Liver (tissue), 9 donors: Measurements from ENCODE around the gene PRKN. TPM values are rescaled to one million over a fixed set of nuclear protein-coding genes. Genes with fewer than 3 reads are reported as not detected.

Experiments used
- DNase-seq: peaks from one replicate; pipeline ENCODE4 v3.0.0-alpha.2; 2017; ENCODE audit warnings: low spot score
- H3K27ac ChIP-seq, 2 donors: one replicate each; pipeline ENCODE4 v1.7.0; 2013; ENCODE audit warnings: inconsistent platforms in 2 of 2, low read length in 2 of 2, control low read depth in 1 of 2, low read depth in 1 of 2, mild to moderate bottlenecking in 1 of 2
- H3K27me3 ChIP-seq, 4 donors: one replicate each; pipeline versions ENCODE4 v1.6.1 to v1.7.0; 2013; ENCODE audit warnings: low read length in 3 of 4, inconsistent platforms in 1 of 4, mild to moderate bottlenecking in 1 of 4, moderate library complexity in 1 of 4; ENCODE audit not compliant: control insufficient read depth in 4 of 4, insufficient read depth in 4 of 4
- H3K36me3 ChIP-seq, 4 donors: one replicate each; pipeline versions ENCODE4 v1.6.1 to v1.7.0; 2013; ENCODE audit warnings: low read length in 3 of 4, mild to moderate bottlenecking in 3 of 4, low read depth in 1 of 4, moderate library complexity in 1 of 4; ENCODE audit not compliant: control insufficient read depth in 4 of 4, insufficient read depth in 3 of 4
- H3K4me1 ChIP-seq, 4 donors: one replicate each; pipeline versions ENCODE4 v1.6.1 to v1.7.0; 2013; ENCODE audit warnings: low read length in 3 of 4, mild to moderate bottlenecking in 3 of 4, moderate library complexity in 1 of 4; ENCODE audit not compliant: control insufficient read depth in 4 of 4, insufficient read depth in 4 of 4
- H3K4me3 ChIP-seq, 3 donors: one replicate each; pipeline versions ENCODE4 v1.6.1 to v1.7.0; 2013; ENCODE audit warnings: low read length in 3 of 3, control low read depth in 1 of 3, low read depth in 1 of 3, mild to moderate bottlenecking in 1 of 3
- H3K9ac ChIP-seq, 2 donors: one replicate each; pipeline ENCODE4 v1.7.0; 2013; ENCODE audit warnings: low read length in 2 of 2, mild to moderate bottlenecking in 2 of 2, moderate library complexity in 2 of 2, control low read depth in 1 of 2, low read depth in 1 of 2
- H3K9me3 ChIP-seq, 4 donors: one replicate each; pipeline versions ENCODE4 v1.6.1 to v1.7.0; 2013; ENCODE audit warnings: low read length in 3 of 4; ENCODE audit not compliant: control insufficient read depth in 4 of 4
- CTCF ChIP-seq: fragments of 150-350 bp; IDR thresholded peaks from 2 replicates; pipeline ENCODE4 v1.5.1; 2017; ENCODE audit warnings: improper control_type of control experiment, low read depth, low read length; ENCODE audit not compliant: missing input control
- EGR1 ChIP-seq, 2 donors: IDR thresholded peaks; 2 replicates each; pipeline ENCODE4 v1.6.1; 2016 to 2018; ENCODE audit warnings: antibody characterized with exemption in 2 of 2, low read depth in 2 of 2
- FOXA1 ChIP-seq: IDR thresholded peaks from 2 replicates; pipeline ENCODE4 v1.6.1; 2016; ENCODE audit warnings: antibody characterized with exemption
- FOXA2 ChIP-seq: IDR thresholded peaks from 2 replicates; pipeline ENCODE4 v1.6.1; 2016; ENCODE audit warnings: antibody characterized with exemption
- GABPA ChIP-seq, 2 donors: IDR thresholded peaks in 1 of 2; conservative IDR thresholded peaks in 1 of 2; 2 replicates each; pipeline ENCODE4 v1.6.1; 2016; ENCODE audit warnings: antibody characterized with exemption in 2 of 2, mild to moderate bottlenecking in 1 of 2, moderate library complexity in 1 of 2
- HNF4A ChIP-seq, 2 donors: conservative IDR thresholded peaks; 2 replicates each; pipeline ENCODE4 v1.6.1; 2016; ENCODE audit warnings: antibody characterized with exemption in 2 of 2, mild to moderate bottlenecking in 2 of 2
- HNF4G ChIP-seq: IDR thresholded peaks from 2 replicates; pipeline ENCODE4 v1.6.1; 2016; ENCODE audit warnings: antibody characterized with exemption
- JUND ChIP-seq, 2 donors: IDR thresholded peaks; 2 replicates each; pipeline ENCODE4 v1.6.1; 2016; ENCODE audit warnings: antibody characterized with exemption in 2 of 2
- MAX ChIP-seq: IDR thresholded peaks from 2 replicates; pipeline ENCODE4 v1.6.1; 2016; ENCODE audit warnings: antibody characterized with exemption
- NR2F2 ChIP-seq: IDR thresholded peaks from 2 replicates; pipeline ENCODE4 v1.6.1; 2016; ENCODE audit warnings: antibody characterized with exemption
- RAD21 ChIP-seq, 2 donors: IDR thresholded peaks; 2 replicates each; pipeline ENCODE4 v1.6.1; 2016; ENCODE audit warnings: antibody characterized with exemption in 2 of 2, mild to moderate bottlenecking in 2 of 2
- RXRA ChIP-seq, 2 donors: IDR thresholded peaks; 2 replicates each; pipeline ENCODE4 v1.6.1; 2017 to 2018; ENCODE audit warnings: antibody characterized with exemption in 2 of 2, mild to moderate bottlenecking in 1 of 2
- SP1 ChIP-seq: IDR thresholded peaks from 2 replicates; pipeline ENCODE4 v1.6.1; 2018; ENCODE audit warnings: antibody characterized with exemption, mild to moderate bottlenecking
- TAF1 ChIP-seq: conservative IDR thresholded peaks from 2 replicates; pipeline ENCODE4 v1.6.1; 2016; ENCODE audit warnings: antibody characterized with exemption, mild to moderate bottlenecking
- YY1 ChIP-seq: IDR thresholded peaks from 2 replicates; pipeline ENCODE4 v1.6.1; 2016; ENCODE audit warnings: antibody characterized with exemption, mild to moderate bottlenecking
- ZBTB33 ChIP-seq: IDR thresholded peaks from 2 replicates; pipeline ENCODE4 v1.6.1; 2016; ENCODE audit warnings: antibody characterized with exemption
- WGBS: extraction: QIAGEN DNeasy Blood & Tissue Kit; methylation state at CpG from one replicate; pipeline ENCODE4 v1.1.7; 2013; 5-methylcytosine and 5-hydroxymethylcytosine counted together
- polyA plus RNA-seq, 2 donors: library from polyadenylated mRNA; stranded (reverse) in 1 of 2; unstranded in 1 of 2; fragments of 200-250 nt in 1 of 2; fragments of >200 nt in 1 of 2; fragmentation: Nextera tagmentation in 1 of 2; extraction: Ambion mirVana in 1 of 2; gene quantifications; one replicate each; pipeline versions ENCODE4 v1.2.1 to v1.2.3, GENCODE V29; 2013 to 2015
- total RNA-seq, 2 donors: library from RNA; depleted of rRNA; stranded (reverse); fragments of >200 nt; gene quantifications; one replicate each; pipeline ENCODE4 v1.2.3, GENCODE V29; 2014
- TF ChIP-seq, protein P1 (sequence below): IDR thresholded peaks from 2 replicates; pipeline ENCODE4 v1.6.1; 2016; ENCODE audit warnings: antibody characterized with exemption
- TF ChIP-seq, protein P2 (sequence below): IDR thresholded peaks from 2 replicates; pipeline ENCODE4 v1.6.1; 2016; ENCODE audit warnings: antibody characterized with exemption, mild to moderate bottlenecking
- donor health status: healthy.
- donor health status: healthy.
- donor health status: healthy.
- donor health status: healthy.
- donor health status: healthy.

PRKN gene
- total and polyA plus RNA-seq, 4 donors = 0.47 to 4.1 (median 3.2) TPM

- Histone ChIP-seq H3K4me1 (peaks cover 0 to under 1% (median 0%) of the 10 kb centered on the region in 4 donors), H3K27me3 (no peaks in the 10 kb centered on the region), H3K9me3 (no peaks in the 10 kb centered on the region), H3K27ac (no peak overlapping the region), H3K9ac (no peak overlapping the region), H3K4me3 (no peak overlapping the region), H3K36me3 (no peaks in the 10 kb centered on the region)
- no peak for DNase-seq
- WGBS = 89% methylated on average over 1 of the region's 1 CpG
- TF ChIP-seq EGR1 (IDR thresholded peaks at IDR 0.05; ENCODE audit: low read depth in 2 of 2) = no peak
- no peak for TF ChIP-seq YY1
- no peak for TF ChIP-seq SP1
- TF ChIP-seq, protein P1, sequence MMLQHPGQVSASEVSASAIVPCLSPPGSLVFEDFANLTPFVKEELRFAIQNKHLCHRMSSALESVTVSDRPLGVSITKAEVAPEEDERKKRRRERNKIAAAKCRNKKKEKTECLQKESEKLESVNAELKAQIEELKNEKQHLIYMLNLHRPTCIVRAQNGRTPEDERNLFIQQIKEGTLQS = no peak
- TF ChIP-seq RXRA (IDR thresholded peaks at IDR 0.05) = no peak
- TF ChIP-seq ZBTB33 = no peak
- TF ChIP-seq GABPA (IDR thresholded peaks at IDR 0.05 in 1 of 2, conservative IDR thresholded peaks at IDR 0.05 in 1 of 2) = no peak
- TF ChIP-seq JUND (IDR thresholded peaks at IDR 0.05) = no peak
- TF ChIP-seq MAX = no peak
- no peak for TF ChIP-seq CTCF
- TF ChIP-seq HNF4A (conservative IDR thresholded peaks at IDR 0.05) = no peak
- TF ChIP-seq, protein P2, sequence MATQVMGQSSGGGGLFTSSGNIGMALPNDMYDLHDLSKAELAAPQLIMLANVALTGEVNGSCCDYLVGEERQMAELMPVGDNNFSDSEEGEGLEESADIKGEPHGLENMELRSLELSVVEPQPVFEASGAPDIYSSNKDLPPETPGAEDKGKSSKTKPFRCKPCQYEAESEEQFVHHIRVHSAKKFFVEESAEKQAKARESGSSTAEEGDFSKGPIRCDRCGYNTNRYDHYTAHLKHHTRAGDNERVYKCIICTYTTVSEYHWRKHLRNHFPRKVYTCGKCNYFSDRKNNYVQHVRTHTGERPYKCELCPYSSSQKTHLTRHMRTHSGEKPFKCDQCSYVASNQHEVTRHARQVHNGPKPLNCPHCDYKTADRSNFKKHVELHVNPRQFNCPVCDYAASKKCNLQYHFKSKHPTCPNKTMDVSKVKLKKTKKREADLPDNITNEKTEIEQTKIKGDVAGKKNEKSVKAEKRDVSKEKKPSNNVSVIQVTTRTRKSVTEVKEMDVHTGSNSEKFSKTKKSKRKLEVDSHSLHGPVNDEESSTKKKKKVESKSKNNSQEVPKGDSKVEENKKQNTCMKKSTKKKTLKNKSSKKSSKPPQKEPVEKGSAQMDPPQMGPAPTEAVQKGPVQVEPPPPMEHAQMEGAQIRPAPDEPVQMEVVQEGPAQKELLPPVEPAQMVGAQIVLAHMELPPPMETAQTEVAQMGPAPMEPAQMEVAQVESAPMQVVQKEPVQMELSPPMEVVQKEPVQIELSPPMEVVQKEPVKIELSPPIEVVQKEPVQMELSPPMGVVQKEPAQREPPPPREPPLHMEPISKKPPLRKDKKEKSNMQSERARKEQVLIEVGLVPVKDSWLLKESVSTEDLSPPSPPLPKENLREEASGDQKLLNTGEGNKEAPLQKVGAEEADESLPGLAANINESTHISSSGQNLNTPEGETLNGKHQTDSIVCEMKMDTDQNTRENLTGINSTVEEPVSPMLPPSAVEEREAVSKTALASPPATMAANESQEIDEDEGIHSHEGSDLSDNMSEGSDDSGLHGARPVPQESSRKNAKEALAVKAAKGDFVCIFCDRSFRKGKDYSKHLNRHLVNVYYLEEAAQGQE = no peak
- TF ChIP-seq NR2F2 = no peak
- no peak for TF ChIP-seq FOXA1
- no peak for TF ChIP-seq TAF1
- no peak for TF ChIP-seq RAD21 (IDR thresholded peaks at IDR 0.05)
- no peak for TF ChIP-seq FOXA2
- TF ChIP-seq HNF4G = no peak
Observed at GRCh38 chr6:161336479-161336878, 1391.1 kb downstream of the PRKN start.
